ENCODE data around the gene CEP70.
"Not testable (repeated sequence)": the region's sequence is repeated elsewhere in the genome, so short reads cannot be mapped to it uniquely, and the experiment has no call there.

GRCh38 chr3:138597186-138597976, 3.3 kb upstream of the CEP70 start:
- TF ChIP-seq, protein P1, sequence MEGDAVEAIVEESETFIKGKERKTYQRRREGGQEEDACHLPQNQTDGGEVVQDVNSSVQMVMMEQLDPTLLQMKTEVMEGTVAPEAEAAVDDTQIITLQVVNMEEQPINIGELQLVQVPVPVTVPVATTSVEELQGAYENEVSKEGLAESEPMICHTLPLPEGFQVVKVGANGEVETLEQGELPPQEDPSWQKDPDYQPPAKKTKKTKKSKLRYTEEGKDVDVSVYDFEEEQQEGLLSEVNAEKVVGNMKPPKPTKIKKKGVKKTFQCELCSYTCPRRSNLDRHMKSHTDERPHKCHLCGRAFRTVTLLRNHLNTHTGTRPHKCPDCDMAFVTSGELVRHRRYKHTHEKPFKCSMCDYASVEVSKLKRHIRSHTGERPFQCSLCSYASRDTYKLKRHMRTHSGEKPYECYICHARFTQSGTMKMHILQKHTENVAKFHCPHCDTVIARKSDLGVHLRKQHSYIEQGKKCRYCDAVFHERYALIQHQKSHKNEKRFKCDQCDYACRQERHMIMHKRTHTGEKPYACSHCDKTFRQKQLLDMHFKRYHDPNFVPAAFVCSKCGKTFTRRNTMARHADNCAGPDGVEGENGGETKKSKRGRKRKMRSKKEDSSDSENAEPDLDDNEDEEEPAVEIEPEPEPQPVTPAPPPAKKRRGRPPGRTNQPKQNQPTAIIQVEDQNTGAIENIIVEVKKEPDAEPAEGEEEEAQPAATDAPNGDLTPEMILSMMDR (IDR thresholded peaks at IDR 0.05; ENCODE audit: low read depth, low read length), result not testable (repeated sequence)
- not testable (repeated sequence) for TF ChIP-seq POLR2A (IDR thresholded peaks at IDR 0.05; ENCODE audit: extremely low read depth, insufficient read length)
